HFF-Myc (cell line): Measurements from ENCODE around the gene PDIA2.
"Not testable (repeated sequence)": the region's sequence is repeated elsewhere in the genome, so short reads cannot be mapped to it uniquely, and the experiment has no call there.

ENCODE experiments used
- DNase-seq: peaks from one replicate; pipeline ENCODE4 v3.0.0-alpha.2; 2011; ENCODE audit warnings: low read depth; ENCODE audit errors: extremely low read depth
- H3K4me3 ChIP-seq: replicated peaks from 2 replicates; pipeline ENCODE4 v1.5.1; 2011; ENCODE audit warnings: low read depth, mild to moderate bottlenecking, control low read depth, low read length
- TF ChIP-seq, protein P1 (sequence below): IDR thresholded peaks from 2 replicates; pipeline ENCODE4 v1.5.1; 2012; ENCODE audit warnings: mild to moderate bottlenecking, low read depth, low read length, control low read depth; ENCODE audit errors: missing control alignments

The PDIA2 gene

DNA sequence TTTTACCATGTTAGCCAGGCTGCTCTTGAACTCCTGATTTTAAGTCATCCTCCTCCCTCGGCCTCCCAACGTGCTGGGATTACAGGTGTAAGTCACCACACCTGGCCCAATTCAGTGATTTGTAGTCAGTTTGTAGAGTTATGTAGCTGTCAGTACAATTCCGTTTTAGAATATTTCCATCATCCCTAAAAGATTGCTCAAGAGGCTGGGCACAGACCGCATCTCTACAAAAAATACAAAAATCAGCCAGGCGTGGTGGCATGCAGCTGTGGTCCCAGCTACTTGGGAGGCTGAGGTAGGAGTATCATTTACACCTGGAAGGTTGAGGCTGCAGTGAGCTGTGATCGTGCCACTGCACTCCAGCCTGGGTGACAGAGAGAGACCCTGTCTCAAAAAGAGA is 27.8 kb upstream of the PDIA2 start:
- DNase-seq: no peak
- no peak overlapping the region for H3K4me3 ChIP-seq
- TF ChIP-seq, protein P1, sequence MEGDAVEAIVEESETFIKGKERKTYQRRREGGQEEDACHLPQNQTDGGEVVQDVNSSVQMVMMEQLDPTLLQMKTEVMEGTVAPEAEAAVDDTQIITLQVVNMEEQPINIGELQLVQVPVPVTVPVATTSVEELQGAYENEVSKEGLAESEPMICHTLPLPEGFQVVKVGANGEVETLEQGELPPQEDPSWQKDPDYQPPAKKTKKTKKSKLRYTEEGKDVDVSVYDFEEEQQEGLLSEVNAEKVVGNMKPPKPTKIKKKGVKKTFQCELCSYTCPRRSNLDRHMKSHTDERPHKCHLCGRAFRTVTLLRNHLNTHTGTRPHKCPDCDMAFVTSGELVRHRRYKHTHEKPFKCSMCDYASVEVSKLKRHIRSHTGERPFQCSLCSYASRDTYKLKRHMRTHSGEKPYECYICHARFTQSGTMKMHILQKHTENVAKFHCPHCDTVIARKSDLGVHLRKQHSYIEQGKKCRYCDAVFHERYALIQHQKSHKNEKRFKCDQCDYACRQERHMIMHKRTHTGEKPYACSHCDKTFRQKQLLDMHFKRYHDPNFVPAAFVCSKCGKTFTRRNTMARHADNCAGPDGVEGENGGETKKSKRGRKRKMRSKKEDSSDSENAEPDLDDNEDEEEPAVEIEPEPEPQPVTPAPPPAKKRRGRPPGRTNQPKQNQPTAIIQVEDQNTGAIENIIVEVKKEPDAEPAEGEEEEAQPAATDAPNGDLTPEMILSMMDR: no peak

DNA sequence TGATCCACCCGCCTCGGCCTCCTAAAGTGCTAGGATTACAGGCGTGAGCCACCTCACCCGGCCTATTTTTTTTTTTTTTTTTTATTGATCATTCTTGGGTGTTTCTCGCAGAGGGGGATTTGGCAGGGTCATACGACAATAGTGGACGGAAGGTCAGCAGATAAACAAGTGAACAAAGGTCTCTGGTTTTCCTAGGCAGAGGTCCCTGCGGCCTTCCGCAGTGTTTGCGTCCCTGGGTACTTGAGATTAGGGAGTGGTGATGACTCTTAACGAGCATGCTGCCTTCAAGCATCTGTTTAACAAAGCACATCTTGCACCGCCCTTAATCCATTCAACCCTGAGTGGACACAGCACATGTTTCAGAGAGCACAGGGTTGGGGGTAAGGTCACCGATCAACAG is 24.9 kb upstream of the PDIA2 start:
- not testable (repeated sequence) for DNase-seq, H3K4me3 ChIP-seq

DNA sequence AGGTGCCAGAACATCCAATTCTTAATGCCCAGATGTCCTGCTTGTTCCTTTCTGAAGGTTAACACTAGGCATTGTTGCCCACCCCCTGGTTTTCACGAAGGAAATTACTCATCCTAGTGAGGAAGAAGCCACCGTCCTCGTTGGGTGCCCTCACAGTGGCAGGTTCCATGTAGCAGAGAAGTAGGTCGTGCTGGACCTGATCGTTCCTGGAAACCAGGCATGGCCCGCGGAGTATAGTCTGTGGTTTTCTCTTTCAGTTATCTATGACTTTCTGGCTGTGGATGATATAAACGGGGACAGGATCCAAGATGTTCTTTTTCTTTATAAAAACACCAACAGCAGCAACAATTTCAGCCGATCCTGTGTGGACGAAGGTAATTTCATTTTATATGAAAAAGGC is 23.7 kb upstream of the PDIA2 start:
- no peak for DNase-seq
- TF ChIP-seq, protein P1: no peak
- no peak overlapping the region for H3K4me3 ChIP-seq

DNA sequence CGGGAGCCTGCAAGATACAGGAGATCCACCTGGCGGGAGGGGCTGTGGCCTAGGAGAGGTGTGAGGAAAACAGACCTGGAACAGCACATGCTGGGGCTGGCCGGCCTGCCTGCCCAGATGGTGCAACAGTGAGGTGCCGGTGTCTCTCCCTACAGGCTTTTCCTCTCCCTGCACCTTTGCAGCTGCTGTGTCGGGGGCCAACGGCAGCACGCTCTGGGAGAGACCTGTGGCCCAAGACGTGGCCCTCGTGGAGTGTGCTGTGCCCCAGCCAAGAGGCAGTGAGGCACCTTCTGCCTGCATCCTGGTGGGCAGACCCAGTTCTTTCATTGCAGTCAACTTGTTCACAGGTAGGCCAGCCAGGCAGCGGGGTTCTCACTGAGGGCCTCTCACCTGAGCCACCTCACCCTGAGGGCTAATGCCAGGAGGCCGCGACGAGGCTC is 23.1 kb upstream of the PDIA2 start:
- TF ChIP-seq, protein P1: no peak
- H3K4me3 ChIP-seq: no peak overlapping the region
- DNase-seq: no peak

DNA sequence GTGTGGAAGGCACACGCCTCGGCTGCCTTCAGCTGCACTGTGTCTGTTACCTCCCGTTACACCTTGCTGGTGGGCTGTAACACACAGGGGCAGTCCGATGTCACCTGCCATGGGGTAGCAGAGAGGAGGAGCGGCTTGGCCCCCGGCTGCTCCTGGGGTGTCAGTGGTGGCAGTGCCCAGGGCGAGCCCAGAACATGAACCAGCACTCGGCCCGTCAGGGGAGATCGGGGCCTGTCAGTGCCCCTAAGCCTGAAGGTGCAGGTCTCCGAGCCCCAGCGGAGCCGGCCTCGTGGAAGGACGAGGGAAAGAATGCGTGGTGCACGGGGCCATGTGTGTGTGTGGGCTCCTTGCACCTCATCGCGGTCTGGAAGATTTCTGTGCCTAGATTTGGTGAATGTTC is 22.6 kb upstream of the PDIA2 start:
- TF ChIP-seq, protein P1: no peak
- DNase-seq: no peak
- no peak overlapping the region for H3K4me3 ChIP-seq

DNA sequence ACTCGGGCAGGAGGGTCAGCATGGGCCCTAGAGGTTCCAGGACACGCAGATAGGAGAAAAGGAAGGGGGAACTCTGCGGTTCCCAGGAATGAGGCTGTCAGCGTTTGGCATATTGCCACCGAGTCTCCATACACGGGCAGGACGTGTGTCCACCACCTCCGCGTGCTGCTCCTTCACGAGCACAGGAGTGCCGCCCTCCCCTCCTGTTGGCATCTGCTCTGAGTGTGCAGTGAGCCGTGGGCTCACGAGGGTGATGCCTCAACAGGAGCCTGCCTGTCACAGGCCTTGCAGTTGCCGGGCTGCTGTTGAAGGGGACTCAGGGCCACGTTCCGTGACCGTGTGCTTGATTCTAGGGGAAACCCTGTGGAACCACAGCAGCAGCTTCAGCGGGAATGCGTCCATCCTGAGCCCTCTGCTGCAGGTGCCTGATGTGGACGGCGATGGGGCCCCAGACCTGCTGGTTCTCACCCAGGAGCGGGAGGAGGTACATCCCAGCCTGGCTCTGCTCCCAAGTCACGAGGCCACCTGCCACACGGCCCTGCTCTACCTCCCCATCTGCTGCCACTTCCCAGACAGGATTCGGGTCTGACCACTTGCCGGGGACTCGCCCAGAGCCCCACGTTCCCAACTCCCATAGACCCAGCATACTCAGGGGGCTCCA is 21.8 kb upstream of the PDIA2 start:
- DNase-seq: no peak
- TF ChIP-seq, protein P1: no peak
- H3K4me3 ChIP-seq: no peak overlapping the region

DNA sequence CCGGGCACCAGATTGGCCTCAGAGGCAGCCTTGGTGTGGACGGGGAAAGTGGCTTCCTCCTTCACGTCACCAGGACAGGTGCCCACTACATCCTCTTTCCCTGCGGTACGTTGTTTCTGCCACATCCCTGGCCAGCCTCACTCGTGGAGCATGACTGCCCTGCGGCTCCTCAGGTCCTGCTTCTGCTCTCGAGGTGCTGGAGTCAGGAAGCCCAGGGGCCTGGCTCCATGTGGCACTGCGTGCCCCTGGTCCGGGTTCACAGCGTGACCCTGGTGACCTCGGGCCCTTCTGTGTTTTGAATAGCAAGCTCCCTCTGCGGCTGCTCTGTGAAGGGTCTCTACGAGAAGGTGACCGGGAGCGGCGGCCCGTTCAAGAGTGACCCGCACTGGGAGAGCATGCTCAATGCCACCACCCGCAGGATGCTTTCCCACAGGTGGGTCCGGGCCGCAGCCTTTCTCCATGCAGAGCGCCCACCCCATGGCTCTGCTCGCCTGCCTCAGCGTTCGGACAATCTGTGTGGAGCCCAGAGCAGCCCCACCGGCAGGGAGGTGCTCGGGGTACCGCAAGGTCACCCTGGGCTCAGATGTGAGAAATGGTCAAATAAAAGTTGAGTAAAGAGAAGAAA is 20.7 kb upstream of the PDIA2 start:
- H3K4me3 ChIP-seq: no peak overlapping the region
- TF ChIP-seq, protein P1: no peak

More for the DNA sequence above, 20.7 kb upstream of the PDIA2 start:
- DNase-seq: no peak
